Psoas muscle (tissue), 8 donors: ENCODE results near the gene HBP1. TPM values are rescaled to one million over a fixed set of nuclear protein-coding genes. Genes with fewer than 3 reads are reported as not detected.
"Not testable (repeated sequence)": the region's sequence is repeated elsewhere in the genome, so short reads cannot be mapped to it uniquely, and the experiment has no call there.

ENCODE experiments used
- ATAC-seq, 4 donors: fragments of 200-7000 bp; cut with Tn5 transposase; one replicate each; pipeline ENCODE4 v1.9.1; 2020; ENCODE audit warnings: moderate library complexity in 3 of 4, mild to moderate bottlenecking in 2 of 4
- DNase-seq, 2 donors: peaks; one replicate each; pipeline ENCODE4 v3.0.0-alpha.2; 2020
- H3K27ac ChIP-seq: fragments of 200-600 bp; one replicate; pipeline ENCODE4 v1.8.0; 2022
- H3K27me3 ChIP-seq, 3 donors: fragments of 200-600 bp in 1 of 3; one replicate each; pipeline versions ENCODE4 v1.6.1 to v1.8.0; 2013 to 2022; ENCODE audit warnings: low read length in 2 of 3, mild to moderate bottlenecking in 2 of 3, moderate library complexity in 1 of 3; ENCODE audit not compliant: insufficient read depth in 3 of 3
- H3K36me3 ChIP-seq, 2 donors: fragments of 200-600 bp in 1 of 2; one replicate each; pipeline versions ENCODE4 v1.6.1 to v1.8.0; 2013 to 2022; ENCODE audit warnings: low read depth in 1 of 2, mild to moderate bottlenecking in 1 of 2, moderate library complexity in 1 of 2; ENCODE audit not compliant: insufficient read depth in 1 of 2
- H3K4me1 ChIP-seq: fragments of 200-600 bp; one replicate; pipeline ENCODE4 v1.8.0; 2022
- H3K4me3 ChIP-seq: fragments of 200-600 bp; one replicate; pipeline ENCODE4 v1.8.0; 2022; ENCODE audit warnings: mild to moderate bottlenecking
- H3K9me3 ChIP-seq: fragments of 200-600 bp; one replicate; pipeline ENCODE4 v1.8.0; 2022
- CTCF ChIP-seq: fragments of 200-600 bp; IDR thresholded peaks from one replicate; pipeline ENCODE4 v1.8.0; 2022; ENCODE audit warnings: antibody characterized with exemption
- WGBS, 3 donors: extraction: QIAGEN DNeasy Blood & Tissue Kit; methylation state at CpG; one replicate each; pipeline versions ENCODE4 v1.1.6 to v1.1.7; 2013; 5-methylcytosine and 5-hydroxymethylcytosine counted together
- intact Hi-C, 2 donors: fragments of 100-400 bp; cut with DNase I; formaldehyde crosslinking; loops; one replicate each; pipeline versions ENCODE4 v1.11.0 to v1.14.2; 2022
- polyA plus RNA-seq, 3 donors: library from polyadenylated mRNA; stranded (reverse); fragments of 200-250 nt; gene quantifications; one replicate each; pipeline ENCODE4 v1.2.3, GENCODE V29; 2013
- total RNA-seq, 4 donors: library from RNA; stranded (reverse); fragmentation: NEBNext Ultra II Directional in 2 of 4; extraction: Animal tissue kit (Norgen Biotek cat#: 25700) in 2 of 4; gene quantifications; one replicate each; pipeline versions ENCODE4 v1.2.1 to v1.2.4, GENCODE V29; 2021 to 2023
- donor health status: healthy with polysubstance abuse.
- donor health status: DM: no; HTN: no; CAD: no; lungs with moderate emphysema.
- donor health status: Bipolar disorder and iron deficiency.
- donor health status: healthy.
- donor health status: DM: yes; HTN: yes; CAD: no.
- donor health status: DM: no; HTN: no; CAD: no.
- donor health status: DM: no; HTN: no; CAD: no.
- donor health status: DM: yes; HTN: yes; CAD: no.

HBP1 gene
- total and polyA plus RNA-seq, 7 donors = 14.6 to 76.7 (median 69.5) TPM

GRCh38 chr7:107219563-107220244 lies 50.9 kb downstream of the HBP1 start:
- no peaks in the 10 kb centered on the region for H3K27me3 ChIP-seq

GRCh38 chr7:107220356-107220755 lies 51.6 kb downstream of the HBP1 start:
- peak overlapping the region; percentile 44 for H3K27ac ChIP-seq
- H3K4me3 ChIP-seq = no peak overlapping the region
- no peaks in the 10 kb centered on the region for H3K9me3 ChIP-seq
- DNase-seq = no peak
- H3K27me3 ChIP-seq = no peaks in the 10 kb centered on the region
- intact Hi-C loops = no loop called here
- 39 to 66% (median 49%) methylated on average over 5 of the region's 5 CpGs for WGBS, 3 donors
- ATAC-seq = peak; percentile 53 to 82 (median 74)
- H3K36me3 ChIP-seq = no peaks in the 10 kb centered on the region
- peaks cover 15% of the 10 kb centered on the region for H3K4me1 ChIP-seq
- TF ChIP-seq CTCF = no peak

More at GRCh38 chr7:107219563-107220244, 50.9 kb downstream of the HBP1 start:
- no peak for TF ChIP-seq CTCF
- WGBS, 3 donors = 95 to 96% (median 95%) methylated on average over 2 of the region's 2 CpGs
- H3K27ac ChIP-seq = peak overlapping the region; percentile 44
- no peaks in the 10 kb centered on the region for H3K36me3 ChIP-seq
- ATAC-seq (no peak), DNase-seq (no peak)
- peaks cover 15% of the 10 kb centered on the region for H3K4me1 ChIP-seq
- no peak overlapping the region for H3K4me3 ChIP-seq
- H3K9me3 ChIP-seq = no peaks in the 10 kb centered on the region
- intact Hi-C loops = no loop called here

- H3K36me3 ChIP-seq, DNase-seq, H3K27me3 ChIP-seq, H3K4me3 ChIP-seq, intact Hi-C loops, H3K9me3 ChIP-seq: not testable (repeated sequence)
- Histone ChIP-seq H3K4me1 (peaks cover 15% of the 10 kb centered on the region), H3K27ac (peak overlapping the region; percentile 44)
- 35 to 59% (median 44%) methylated on average over 6 of the region's 6 CpGs for WGBS, 3 donors
- ATAC-seq = peak; percentile 51 to 79 (median 76)
Observed at GRCh38 chr7:107220806-107221205, 52.0 kb downstream of the HBP1 start.

- no peak for ATAC-seq
- intact Hi-C loops = no loop called here
- no peak for DNase-seq
- 81 to 86% (median 83%) methylated on average over 5 of the region's 5 CpGs for WGBS, 3 donors
- no peak for TF ChIP-seq CTCF
- Histone ChIP-seq H3K27ac (no peak overlapping the region), H3K4me3 (no peak overlapping the region), H3K4me1 (peaks cover 13% of the 10 kb centered on the region), H3K36me3 (peaks cover 0 to 2% of the 10 kb centered on the region in 2 donors), H3K9me3 (no peaks in the 10 kb centered on the region), H3K27me3 (no peaks in the 10 kb centered on the region)
Observed at GRCh38 chr7:107224374-107225223, 55.8 kb downstream of the HBP1 start.

GRCh38 chr7:107228291-107228690 lies 59.5 kb downstream of the HBP1 start:
- Histone ChIP-seq H3K4me3 (no peak overlapping the region), H3K27ac (no peak overlapping the region), H3K36me3 (peaks cover 0 to 11% of the 10 kb centered on the region in 2 donors), H3K27me3 (no peaks in the 10 kb centered on the region), H3K9me3 (no peaks in the 10 kb centered on the region), H3K4me1 (peaks cover 7% of the 10 kb centered on the region)
- intact Hi-C loops = no loop called here
- TF ChIP-seq CTCF = no peak
- ATAC-seq = no peak
- DNase-seq = no peak
- 92 to 96% (median 95%) methylated on average over 2 of the region's 2 CpGs for WGBS, 3 donors
